PFSK-1 (cell line): ENCODE results near the gene ARID3A.

Experiments
- FOXP2 ChIP-seq: optimal IDR thresholded peaks from 2 replicates; pipeline ENCODE3; 2011; ENCODE audit warnings: borderline replicate concordance, control low read depth, inconsistent platforms; ENCODE audit not compliant: insufficient read depth; ENCODE audit errors: extremely low read length, extremely low read depth
- POLR2AphosphoS5 ChIP-seq: IDR thresholded peaks from 2 replicates; pipeline ENCODE4 v1.6.1; 2012; ENCODE audit warnings: low read depth, mild to moderate bottlenecking, control low read depth, low read length, moderate library complexity
- SIN3A ChIP-seq: IDR thresholded peaks from 2 replicates; pipeline ENCODE4 v1.6.1; 2012; ENCODE audit warnings: mild to moderate bottlenecking, low read length, moderate library complexity, borderline replicate concordance; ENCODE audit not compliant: insufficient read depth
- TAF1 ChIP-seq: IDR thresholded peaks from 2 replicates; pipeline ENCODE4 v1.6.1; 2012; ENCODE audit warnings: low read length, control low read depth, borderline replicate concordance; ENCODE audit not compliant: insufficient read depth
- TF ChIP-seq, protein P1 (sequence below), 2 experiments: IDR thresholded peaks; 2 replicates each; pipeline versions ENCODE4 v1.6.1 to v1.8.0; 2011 to 2012; ENCODE audit warnings: low read depth in 2 of 2, low read length in 2 of 2, control low read depth in 1 of 2, inconsistent platforms in 1 of 2, mild to moderate bottlenecking in 1 of 2, moderate library complexity in 1 of 2; ENCODE audit not compliant: insufficient read depth in 1 of 2

The ARID3A gene

DNA sequence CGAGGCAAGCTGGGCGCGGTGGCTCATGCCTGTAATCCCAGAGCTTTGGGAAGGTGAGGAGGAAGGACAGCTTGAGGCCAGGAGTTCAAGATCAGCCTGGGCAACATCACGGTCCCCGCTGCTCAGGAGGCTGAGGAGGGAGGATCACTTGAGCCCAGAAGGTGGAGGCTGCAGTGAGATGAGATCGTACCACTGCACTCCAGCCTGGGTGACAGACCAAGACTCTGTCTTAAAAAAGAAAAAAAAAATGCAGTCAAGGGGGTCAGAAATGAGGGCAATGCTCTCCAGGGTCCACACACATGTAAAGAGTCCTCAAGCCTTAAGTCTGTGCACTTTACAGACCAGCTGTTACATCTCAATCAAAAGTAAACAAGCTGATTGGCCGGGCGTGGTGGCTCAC is 21.3 kb upstream of the ARID3A start:
- no peak for TF ChIP-seq TAF1
- no peak for TF ChIP-seq SIN3A
- TF ChIP-seq, protein P1, sequence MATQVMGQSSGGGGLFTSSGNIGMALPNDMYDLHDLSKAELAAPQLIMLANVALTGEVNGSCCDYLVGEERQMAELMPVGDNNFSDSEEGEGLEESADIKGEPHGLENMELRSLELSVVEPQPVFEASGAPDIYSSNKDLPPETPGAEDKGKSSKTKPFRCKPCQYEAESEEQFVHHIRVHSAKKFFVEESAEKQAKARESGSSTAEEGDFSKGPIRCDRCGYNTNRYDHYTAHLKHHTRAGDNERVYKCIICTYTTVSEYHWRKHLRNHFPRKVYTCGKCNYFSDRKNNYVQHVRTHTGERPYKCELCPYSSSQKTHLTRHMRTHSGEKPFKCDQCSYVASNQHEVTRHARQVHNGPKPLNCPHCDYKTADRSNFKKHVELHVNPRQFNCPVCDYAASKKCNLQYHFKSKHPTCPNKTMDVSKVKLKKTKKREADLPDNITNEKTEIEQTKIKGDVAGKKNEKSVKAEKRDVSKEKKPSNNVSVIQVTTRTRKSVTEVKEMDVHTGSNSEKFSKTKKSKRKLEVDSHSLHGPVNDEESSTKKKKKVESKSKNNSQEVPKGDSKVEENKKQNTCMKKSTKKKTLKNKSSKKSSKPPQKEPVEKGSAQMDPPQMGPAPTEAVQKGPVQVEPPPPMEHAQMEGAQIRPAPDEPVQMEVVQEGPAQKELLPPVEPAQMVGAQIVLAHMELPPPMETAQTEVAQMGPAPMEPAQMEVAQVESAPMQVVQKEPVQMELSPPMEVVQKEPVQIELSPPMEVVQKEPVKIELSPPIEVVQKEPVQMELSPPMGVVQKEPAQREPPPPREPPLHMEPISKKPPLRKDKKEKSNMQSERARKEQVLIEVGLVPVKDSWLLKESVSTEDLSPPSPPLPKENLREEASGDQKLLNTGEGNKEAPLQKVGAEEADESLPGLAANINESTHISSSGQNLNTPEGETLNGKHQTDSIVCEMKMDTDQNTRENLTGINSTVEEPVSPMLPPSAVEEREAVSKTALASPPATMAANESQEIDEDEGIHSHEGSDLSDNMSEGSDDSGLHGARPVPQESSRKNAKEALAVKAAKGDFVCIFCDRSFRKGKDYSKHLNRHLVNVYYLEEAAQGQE (IDR thresholded peaks at IDR 0.05; ENCODE audit: insufficient read depth in 1 of 2, low read depth in 2 of 2, low read length in 2 of 2) = no peak
- no peak for TF ChIP-seq FOXP2
- no peak for TF ChIP-seq POLR2AphosphoS5

GRCh38 chr19:906480-906879 is 19.4 kb upstream of the ARID3A start:
- TF ChIP-seq TAF1 (no peak), SIN3A (no peak), POLR2AphosphoS5 (no peak), FOXP2 (no peak)
- TF ChIP-seq, protein P1 (IDR thresholded peaks at IDR 0.05; ENCODE audit: insufficient read depth in 1 of 2, low read depth in 2 of 2, low read length in 2 of 2) = no peak

DNA sequence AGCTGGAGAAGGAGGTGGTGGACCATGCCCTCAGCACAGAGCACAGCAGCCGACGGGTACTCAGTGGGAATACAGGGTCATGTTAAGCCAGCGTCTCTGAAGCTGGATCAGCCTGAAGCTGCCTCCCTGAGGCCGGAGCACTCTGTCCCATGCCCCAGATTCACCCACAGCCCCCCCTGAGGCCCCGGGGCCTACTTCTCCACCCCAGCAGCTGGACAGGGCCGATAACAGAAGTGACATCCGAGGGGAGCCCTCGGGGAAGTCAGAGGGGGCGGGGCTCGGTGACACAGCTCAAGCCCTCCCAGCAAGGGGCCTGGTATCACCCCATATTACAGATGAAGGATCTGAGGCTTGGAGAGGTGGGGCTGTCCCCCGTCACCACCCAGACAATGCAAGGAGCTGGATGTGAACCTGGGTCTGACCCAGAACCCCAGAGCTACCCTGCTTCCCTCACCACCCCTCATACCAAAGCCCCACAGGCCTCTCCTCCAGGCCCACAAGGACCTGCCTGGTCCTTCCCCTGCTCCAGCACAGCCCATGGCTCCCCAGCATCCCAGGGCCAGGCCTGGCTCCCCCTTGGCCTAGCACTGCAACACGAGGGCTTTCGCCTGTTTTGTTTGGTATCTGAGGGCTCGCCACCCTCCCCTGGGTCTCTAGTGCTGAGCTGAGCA is 18.5 kb upstream of the ARID3A start:
- no peak for TF ChIP-seq TAF1
- TF ChIP-seq FOXP2 = no peak
- TF ChIP-seq SIN3A = no peak
- TF ChIP-seq, protein P1 (IDR thresholded peaks at IDR 0.05; ENCODE audit: insufficient read depth in 1 of 2, low read depth in 2 of 2, low read length in 2 of 2) = no peak
- TF ChIP-seq POLR2AphosphoS5 = no peak

GRCh38 chr19:911197-912033 is 14.4 kb upstream of the ARID3A start:
- no peak for TF ChIP-seq SIN3A

- no peak for TF ChIP-seq SIN3A
- TF ChIP-seq, protein P1 (IDR thresholded peaks at IDR 0.05; ENCODE audit: insufficient read depth in 1 of 2, low read depth in 2 of 2, low read length in 2 of 2) = no peak
- no peak for TF ChIP-seq FOXP2
- no peak for TF ChIP-seq POLR2AphosphoS5
- no peak for TF ChIP-seq TAF1
Measured at GRCh38 chr19:912181-913079, 13.4 kb upstream of the ARID3A start.
